Body of pancreas (tissue), 4 donors: ENCODE measurements around the gene HEPHL1. TPM values are rescaled to one million over a fixed set of nuclear protein-coding genes. Genes with fewer than 3 reads are reported as not detected.

Experiments
- ATAC-seq: fragments of 150-250 bp; one replicate; pipeline ENCODE4 v1.9.1; 2016
- DNase-seq, 4 donors: peaks; one replicate each; pipeline ENCODE4 v3.0.0-alpha.2; 2019
- H3K27ac ChIP-seq, 4 donors: fragments of 200-600 bp; sonication (generic); 1 replicate in 3 of 4; 2 replicates in 1 of 4; pipeline versions ENCODE4 v1.5.1 to v1.6.1; 2016 to 2019; ENCODE audit warnings: mild to moderate bottlenecking in 1 of 4, mixed read lengths in 1 of 4, moderate library complexity in 1 of 4
- H3K27me3 ChIP-seq, 2 donors: fragments of 200-600 bp; sonication (generic); one replicate each; pipeline ENCODE4 v1.6.0; 2016; ENCODE audit warnings: mild to moderate bottlenecking in 1 of 2
- H3K36me3 ChIP-seq, 2 donors: fragments of 200-600 bp; sonication (generic); replicated peaks in 1 of 2; 2 replicates each; pipeline ENCODE4 v1.5.1; 2016; ENCODE audit warnings: low read depth in 2 of 2; ENCODE audit not compliant: insufficient read depth in 1 of 2
- H3K4me1 ChIP-seq: fragments of 200-600 bp; sonication (generic); one replicate; pipeline ENCODE4 v1.6.0; 2016
- H3K4me3 ChIP-seq, 2 donors: fragments of 200-600 bp; sonication (generic); 1 replicate in 1 of 2; 2 replicates in 1 of 2; pipeline ENCODE4 v1.5.1; 2016 to 2019
- H3K9me3 ChIP-seq, 3 donors: fragments of 200-600 bp; sonication (generic); 1 replicate in 2 of 3; 2 replicates in 1 of 3; pipeline ENCODE4 v1.5.1; 2016
- CTCF ChIP-seq, 7 experiments: fragments of 450-650 bp in 4 of 7; fragments of 200-600 bp in 3 of 7; sonication (generic) in 3 of 7; IDR thresholded peaks; one replicate each; pipeline ENCODE4 v1.5.1; 2016 to 2019; ENCODE audit warnings: antibody characterized with exemption in 7 of 7
- POLR2A ChIP-seq, 3 donors: fragments of 450-650 bp; IDR thresholded peaks; one replicate each; pipeline ENCODE4 v1.6.1; 2016; ENCODE audit warnings: antibody characterized with exemption in 3 of 3, mild to moderate bottlenecking in 2 of 3
- WGBS, 2 donors: methylation state at CpG; one replicate each; pipeline ENCODE4 v1.1.5; 2017; 5-methylcytosine and 5-hydroxymethylcytosine counted together
- intact Hi-C: fragments of 100-400 bp; cut with DNase I; formaldehyde crosslinking; loops from one replicate; pipeline ENCODE4 v1.15.1; 2023
- total RNA-seq, 2 donors: library from RNA; depleted of rRNA; stranded (reverse); fragments of >200 nt; gene quantifications; one replicate each; pipeline ENCODE4 v1.1.0, GENCODE V29; 2016

The HEPHL1 gene
- total RNA-seq, 2 donors from 2014 or later: not detected

- H3K9me3 ChIP-seq: no peaks in the 10 kb centered on the region
- no peak overlapping the region for H3K27ac ChIP-seq
- DNase-seq: no peak
- intact Hi-C loops: no loop called here
- no peak for ATAC-seq
- no peak overlapping the region for H3K4me3 ChIP-seq
- 30 to 35% methylated on average over 4 of the region's 4 CpGs for WGBS, 2 donors
- no peaks in the 10 kb centered on the region for H3K27me3 ChIP-seq
- no peak for TF ChIP-seq CTCF (IDR thresholded peaks at IDR 0.05)
- no peak for TF ChIP-seq POLR2A (IDR thresholded peaks at IDR 0.05)
- H3K4me1 ChIP-seq: no peaks in the 10 kb centered on the region
- no peaks in the 10 kb centered on the region for H3K36me3 ChIP-seq
These were observed 2.4 kb upstream of the HEPHL1 start for GRCh38 chr11:94018721-94019120.

- DNase-seq (no peak), ATAC-seq (no peak)
- intact Hi-C loops: no loop called here
- no peak for TF ChIP-seq POLR2A (IDR thresholded peaks at IDR 0.05)
- TF ChIP-seq CTCF (IDR thresholded peaks at IDR 0.05): no peak
- Histone ChIP-seq H3K9me3 (no peaks in the 10 kb centered on the region), H3K36me3 (no peaks in the 10 kb centered on the region), H3K27me3 (no peaks in the 10 kb centered on the region), H3K27ac (no peak overlapping the region), H3K4me3 (no peak overlapping the region), H3K4me1 (no peaks in the 10 kb centered on the region)
- WGBS, 2 donors: 46 to 50% methylated on average over 2 of the region's 2 CpGs
These were observed 2.7 kb downstream of the HEPHL1 start for GRCh38 chr11:94023856-94024255.

- intact Hi-C loops: no loop called here
- Histone ChIP-seq H3K4me3 (no peak overlapping the region), H3K36me3 (no peaks in the 10 kb centered on the region), H3K9me3 (no peaks in the 10 kb centered on the region), H3K4me1 (no peaks in the 10 kb centered on the region), H3K27me3 (no peaks in the 10 kb centered on the region), H3K27ac (no peak overlapping the region)
- WGBS, 2 donors: 38 to 39% methylated on average over 2 of the region's 2 CpGs
- TF ChIP-seq POLR2A (IDR thresholded peaks at IDR 0.05): no peak
- no peak for TF ChIP-seq CTCF (IDR thresholded peaks at IDR 0.05)
- DNase-seq (no peak), ATAC-seq (no peak)
These were observed 3.4 kb downstream of the HEPHL1 start for GRCh38 chr11:94024547-94024946.

GRCh38 chr11:94025690-94026394, 4.7 kb downstream of the HEPHL1 start:
- H3K36me3 ChIP-seq: no peaks in the 10 kb centered on the region
- WGBS, 2 donors: 56 to 63% methylated on average over 2 of the region's 2 CpGs
- no peak for ATAC-seq
- DNase-seq: no peak
- no peak for TF ChIP-seq POLR2A (IDR thresholded peaks at IDR 0.05)
- no peak for TF ChIP-seq CTCF (IDR thresholded peaks at IDR 0.05)
- no peak overlapping the region for H3K27ac ChIP-seq
- intact Hi-C loops: no loop called here
- no peak overlapping the region for H3K4me3 ChIP-seq
- no peaks in the 10 kb centered on the region for H3K4me1 ChIP-seq
- no peaks in the 10 kb centered on the region for H3K9me3 ChIP-seq
- no peaks in the 10 kb centered on the region for H3K27me3 ChIP-seq

GRCh38 chr11:94027210-94027609, 6.1 kb downstream of the HEPHL1 start:
- DNase-seq (no peak), ATAC-seq (no peak)
- TF ChIP-seq POLR2A (IDR thresholded peaks at IDR 0.05) (no peak), CTCF (IDR thresholded peaks at IDR 0.05) (no peak)
- Histone ChIP-seq H3K4me1 (no peaks in the 10 kb centered on the region), H3K4me3 (no peak overlapping the region), H3K9me3 (no peaks in the 10 kb centered on the region), H3K27ac (no peak overlapping the region), H3K27me3 (no peaks in the 10 kb centered on the region), H3K36me3 (no peaks in the 10 kb centered on the region)
- intact Hi-C loops: no loop called here
- WGBS, 2 donors: 84 to 90% methylated on average over 5 of the region's 5 CpGs
